Immature natural killer cell (primary cell): ENCODE data around the gene CC2D1A. TPM values are rescaled to one million over a fixed set of nuclear protein-coding genes. Genes with fewer than 3 reads are reported as not detected.

Source experiments
- DNase-seq, 3 donors: peaks; one replicate each; pipeline ENCODE4 v3.0.0; 2022; ENCODE audit warnings: mixed read lengths in 1 of 3
- H3K27ac Mint-ChIP-seq, 6 donors: one replicate each; pipeline ENCODE4 v1.8.0; 2020; ENCODE audit warnings: mixed read lengths in 6 of 6, mild to moderate bottlenecking in 5 of 6, inconsistent platforms in 4 of 6, moderate library complexity in 3 of 6
- H3K27me3 Mint-ChIP-seq, 3 donors: one replicate each; pipeline ENCODE4 v1.8.0; 2020 to 2021; ENCODE audit warnings: low read depth in 3 of 3, mild to moderate bottlenecking in 3 of 3, mixed read lengths in 3 of 3, moderate library complexity in 3 of 3, inconsistent platforms in 1 of 3
- H3K36me3 Mint-ChIP-seq, 3 donors: one replicate each; pipeline ENCODE4 v1.8.0; 2020; ENCODE audit warnings: mixed read lengths in 3 of 3, inconsistent platforms in 2 of 3, mild to moderate bottlenecking in 2 of 3
- H3K4me1 Mint-ChIP-seq, 2 donors: one replicate each; pipeline ENCODE4 v1.8.0; 2020; ENCODE audit warnings: inconsistent platforms in 2 of 2, mild to moderate bottlenecking in 2 of 2, mixed read lengths in 2 of 2, moderate library complexity in 1 of 2
- H3K4me3 Mint-ChIP-seq, 5 donors: one replicate each; pipeline ENCODE4 v1.8.0; 2020; ENCODE audit warnings: mild to moderate bottlenecking in 5 of 5, mixed read lengths in 5 of 5, inconsistent platforms in 3 of 5, moderate library complexity in 3 of 5
- H3K9me3 Mint-ChIP-seq, 6 donors: one replicate each; pipeline ENCODE4 v1.8.0; 2020; ENCODE audit warnings: mild to moderate bottlenecking in 6 of 6, mixed read lengths in 6 of 6, inconsistent platforms in 4 of 6, moderate library complexity in 3 of 6
- polyA plus RNA-seq, 3 donors: library from polyadenylated mRNA; unstranded; fragments of 300-500 nt; fragmentation: Illumina TruSeq; gene quantifications; one replicate each; pipeline ENCODE4 v1.2.3, GENCODE V29; 2021

Gene CC2D1A
- polyA plus RNA-seq, 3 donors from 2014 or later: 1.5 to 19.2 (median 5.8) TPM

- peaks cover 0 to 4% of the 10 kb centered on the region in 2 donors for H3K4me1 Mint-ChIP-seq
- DNase-seq: no peak
- H3K27ac Mint-ChIP-seq: no peak overlapping the region
- H3K27me3 Mint-ChIP-seq: peaks cover 0 to 2% (median 0%) of the 10 kb centered on the region in 3 donors
- H3K9me3 Mint-ChIP-seq: no peaks in the 10 kb centered on the region
- H3K4me3 Mint-ChIP-seq: no peak overlapping the region
- peaks cover 14 to 34% (median 28%) of the 10 kb centered on the region in 3 donors for H3K36me3 Mint-ChIP-seq
These were observed 17.4 kb downstream of the CC2D1A start for GRCh38 chr19:13923194-13923987.

- DNase-seq: no peak
- peaks cover 14 to 30% (median 27%) of the 10 kb centered on the region in 3 donors for H3K36me3 Mint-ChIP-seq
These were observed 20.0 kb downstream of the CC2D1A start for GRCh38 chr19:13926010-13926409.

GRCh38 chr19:13926715-13927114 lies 20.7 kb downstream of the CC2D1A start:
- Mint-ChIP-seq H3K27ac (peak overlapping the region in 1 of 6 donors; percentile 82), H3K36me3 (peaks cover 10 to 23% (median 20%) of the 10 kb centered on the region in 3 donors), H3K4me3 (no peak overlapping the region), H3K9me3 (no peaks in the 10 kb centered on the region), H3K4me1 (no peaks in the 10 kb centered on the region), H3K27me3 (peaks cover 0 to 2% (median 2%) of the 10 kb centered on the region in 3 donors)
- DNase-seq: no peak

More at GRCh38 chr19:13926010-13926409, 20.0 kb downstream of the CC2D1A start:
- H3K4me1 Mint-ChIP-seq: peaks cover 0 to 3% of the 10 kb centered on the region in 2 donors
- no peak overlapping the region for H3K27ac Mint-ChIP-seq
- H3K27me3 Mint-ChIP-seq: peaks cover 0 to 2% (median 2%) of the 10 kb centered on the region in 3 donors
- H3K4me3 Mint-ChIP-seq: no peak overlapping the region
- H3K9me3 Mint-ChIP-seq: no peaks in the 10 kb centered on the region

GRCh38 chr19:13929340-13929739 lies 23.3 kb downstream of the CC2D1A start:
- H3K9me3 Mint-ChIP-seq: no peaks in the 10 kb centered on the region
- no peak overlapping the region for H3K4me3 Mint-ChIP-seq
- peaks cover 0 to 4% (median 2%) of the 10 kb centered on the region in 3 donors for H3K27me3 Mint-ChIP-seq
- peaks cover 5 to 14% (median 13%) of the 10 kb centered on the region in 3 donors for H3K36me3 Mint-ChIP-seq
- H3K27ac Mint-ChIP-seq: no peak overlapping the region
- H3K4me1 Mint-ChIP-seq: no peaks in the 10 kb centered on the region
- DNase-seq: no peak

- no peak for DNase-seq
- H3K9me3 Mint-ChIP-seq: no peaks in the 10 kb centered on the region
- peaks cover 5 to 10% (median 9%) of the 10 kb centered on the region in 3 donors for H3K36me3 Mint-ChIP-seq
- H3K4me1 Mint-ChIP-seq: peaks cover 0 to 4% of the 10 kb centered on the region in 2 donors
- peaks cover 0 to 3% (median 2%) of the 10 kb centered on the region in 3 donors for H3K27me3 Mint-ChIP-seq
- no peak overlapping the region for H3K27ac Mint-ChIP-seq
- H3K4me3 Mint-ChIP-seq: no peak overlapping the region
These were observed 24.0 kb downstream of the CC2D1A start for GRCh38 chr19:13929956-13930355.

GRCh38 chr19:13930402-13930801 lies 24.4 kb downstream of the CC2D1A start:
- H3K27me3 Mint-ChIP-seq: peaks cover 0 to 3% (median 2%) of the 10 kb centered on the region in 3 donors
- peaks cover 0 to 4% of the 10 kb centered on the region in 2 donors for H3K4me1 Mint-ChIP-seq
- DNase-seq: no peak
- H3K9me3 Mint-ChIP-seq: no peaks in the 10 kb centered on the region
- no peak overlapping the region for H3K4me3 Mint-ChIP-seq
- H3K36me3 Mint-ChIP-seq: peaks cover 5 to 8% (median 8%) of the 10 kb centered on the region in 3 donors
- H3K27ac Mint-ChIP-seq: no peak overlapping the region

GRCh38 chr19:13931391-13932148 lies 25.6 kb downstream of the CC2D1A start:
- Mint-ChIP-seq H3K36me3 (peaks cover 4 to 5% (median 5%) of the 10 kb centered on the region in 3 donors), H3K9me3 (no peaks in the 10 kb centered on the region), H3K27me3 (peaks cover 0 to 3% (median 2%) of the 10 kb centered on the region in 3 donors), H3K27ac (no peak overlapping the region), H3K4me3 (no peak overlapping the region), H3K4me1 (peaks cover 0 to 4% of the 10 kb centered on the region in 2 donors)
- DNase-seq: no peak

GRCh38 chr19:13932149-13932637 lies 26.2 kb downstream of the CC2D1A start:
- H3K27ac Mint-ChIP-seq: peak overlapping the region in 1 of 6 donors; percentile 40
- H3K36me3 Mint-ChIP-seq: peaks cover 4 to 5% (median 5%) of the 10 kb centered on the region in 3 donors
- peaks cover 0 to 4% of the 10 kb centered on the region in 2 donors for H3K4me1 Mint-ChIP-seq
- no peak for DNase-seq
- H3K9me3 Mint-ChIP-seq: no peaks in the 10 kb centered on the region
- no peak overlapping the region for H3K4me3 Mint-ChIP-seq
- H3K27me3 Mint-ChIP-seq: peaks cover 0 to 3% (median 2%) of the 10 kb centered on the region in 3 donors

- Mint-ChIP-seq H3K4me3 (no peak overlapping the region), H3K27me3 (peaks cover 2 to 3% (median 3%) of the 10 kb centered on the region in 3 donors), H3K9me3 (no peaks in the 10 kb centered on the region), H3K27ac (no peak overlapping the region), H3K36me3 (peaks cover 4 to 5% (median 5%) of the 10 kb centered on the region in 3 donors), H3K4me1 (peaks cover 0 to 4% of the 10 kb centered on the region in 2 donors)
- DNase-seq: no peak
These were observed 27.0 kb downstream of the CC2D1A start for GRCh38 chr19:13932911-13933393.

- peaks cover 0 to 4% of the 10 kb centered on the region in 2 donors for H3K4me1 Mint-ChIP-seq
- H3K4me3 Mint-ChIP-seq: no peak overlapping the region
- H3K9me3 Mint-ChIP-seq: no peaks in the 10 kb centered on the region
- no peak for DNase-seq
- peak overlapping the region in 2 of 6 donors; percentile 5 to 21 for H3K27ac Mint-ChIP-seq
- H3K36me3 Mint-ChIP-seq: no peaks in the 10 kb centered on the region
- peaks cover 0 to 3% (median 3%) of the 10 kb centered on the region in 3 donors for H3K27me3 Mint-ChIP-seq
These were observed 28.7 kb downstream of the CC2D1A start for GRCh38 chr19:13934785-13935109.

- H3K9me3 Mint-ChIP-seq: no peaks in the 10 kb centered on the region
- H3K27me3 Mint-ChIP-seq: peaks cover 0 to 5% (median 3%) of the 10 kb centered on the region in 3 donors
- H3K4me1 Mint-ChIP-seq: peaks cover 0 to 4% of the 10 kb centered on the region in 2 donors
- H3K27ac Mint-ChIP-seq: no peak overlapping the region
- H3K36me3 Mint-ChIP-seq: no peaks in the 10 kb centered on the region
- DNase-seq: no peak
- H3K4me3 Mint-ChIP-seq: no peak overlapping the region
These were observed 29.9 kb downstream of the CC2D1A start for GRCh38 chr19:13935765-13936510.

GRCh38 chr19:13937479-13938300 lies 31.7 kb downstream of the CC2D1A start:
- Mint-ChIP-seq H3K4me1 (peaks cover 0 to 4% of the 10 kb centered on the region in 2 donors), H3K9me3 (no peaks in the 10 kb centered on the region), H3K36me3 (no peaks in the 10 kb centered on the region), H3K27ac (peak overlapping the region in 1 of 6 donors; percentile 49), H3K27me3 (peaks cover 0 to 5% (median 3%) of the 10 kb centered on the region in 3 donors), H3K4me3 (no peak overlapping the region)
- no peak for DNase-seq
